Kidney (tissue), 22 donors: ENCODE measurements around the gene RWDD4. TPM values are rescaled to one million over a fixed set of nuclear protein-coding genes. Genes with fewer than 3 reads are reported as not detected.
A peak's percentile ranks its signal among the peaks of the same experiment; 100 is the strongest.

Source experiments
- DNase-seq, 5 donors: peaks; one replicate each; pipeline ENCODE4 v3.0.0-alpha.2; 2013 to 2020
- FAIRE-seq: peaks from 2 replicates; lab custom pipeline; 2012; peaks lifted over from hg19 to GRCh38; lab: Jason Lieb, UNC
- H3K27ac ChIP-seq, 2 donors: one replicate each; pipeline ENCODE4 v1.7.0; 2013; ENCODE audit warnings: low read depth in 2 of 2, low read length in 2 of 2, inconsistent platforms in 1 of 2
- H3K27me3 ChIP-seq: one replicate; pipeline ENCODE4 v1.7.1; 2013; ENCODE audit warnings: low read length, inconsistent platforms; ENCODE audit not compliant: control insufficient read depth, insufficient read depth
- H3K36me3 ChIP-seq, 3 donors: one replicate each; pipeline versions ENCODE4 v1.7.0 to v1.7.1; 2013; ENCODE audit warnings: low read length in 3 of 3, control low read depth in 1 of 3, inconsistent platforms in 1 of 3; ENCODE audit not compliant: insufficient read depth in 3 of 3, control insufficient read depth in 2 of 3
- H3K4me1 ChIP-seq, 3 donors: one replicate each; pipeline versions ENCODE4 v1.7.0 to v1.7.1; 2013; ENCODE audit warnings: low read length in 3 of 3, inconsistent platforms in 1 of 3, low read depth in 1 of 3; ENCODE audit not compliant: control insufficient read depth in 2 of 3, insufficient read depth in 2 of 3
- H3K4me3 ChIP-seq, 3 donors: one replicate each; pipeline versions ENCODE4 v1.7.0 to v1.8.1; 2013; ENCODE audit warnings: low read length in 3 of 3, control low read depth in 1 of 3, inconsistent platforms in 1 of 3
- H3K9ac ChIP-seq, 3 donors: one replicate each; pipeline versions ENCODE4 v1.7.0 to v1.7.1; 2013; ENCODE audit warnings: low read length in 3 of 3, control low read depth in 1 of 3, inconsistent platforms in 1 of 3
- H3K9me3 ChIP-seq, 3 donors: one replicate each; pipeline versions ENCODE4 v1.7.0 to v1.7.1; 2013; ENCODE audit warnings: low read length in 3 of 3, control low read depth in 1 of 3, inconsistent platforms in 1 of 3; ENCODE audit not compliant: control insufficient read depth in 2 of 3, insufficient read depth in 1 of 3
- CTCF ChIP-seq: IDR thresholded peaks from 3 replicates; pipeline ENCODE4 v1.5.1; 2012; ENCODE audit warnings: mild to moderate bottlenecking, moderate library complexity, borderline replicate concordance; ENCODE audit not compliant: insufficient read depth; ENCODE audit errors: extremely low read depth
- intact Hi-C: fragments of 100-400 bp; cut with DNase I; formaldehyde crosslinking; loops from one replicate; pipeline ENCODE4 v1.11.1; 2022
- long read RNA-seq, 10 donors: library from polyadenylated mRNA in 1 of 10; unstranded in 1 of 10; transcript quantifications; one replicate each; pipeline ENCODE4 v2.0.0 and lab custom pipeline, GENCODE V29; 2021 to 2026
- polyA plus RNA-seq: library from polyadenylated mRNA; stranded (reverse); fragments of 350-450 nt; fragmentation: Illumina TruSeq; extraction: RNeasy Lipid Tissue Mini Kit (QIAGEN cat#74804); gene quantifications from one replicate; pipeline ENCODE4 v1.2.3, GENCODE V29; 2014; ENCODE audit warnings: low read depth, low replicate concordance; ENCODE audit not compliant: insufficient read depth
- total RNA-seq: library from RNA; stranded (reverse); fragmentation: NEBNext Ultra II Directional; extraction: Animal tissue kit (Norgen Biotek cat#: 25700); gene quantifications from one replicate; pipeline ENCODE4 v1.2.1, GENCODE V29; 2021
- donor health status: control.
- donor health status: control.
- donor health status: control.
- donor health status: control.
- donor health status: control.
- donor health status: DM: yes; HTN: yes; CAD: no.
- donor health status: Normal renal cell carcinoma (clear cell type).

The RWDD4 gene
- total RNA-seq = 17.7 TPM
- 19.1 TPM for polyA plus RNA-seq
- long read RNA-seq, donor 1, transcript RWDD4-202 (7 exons, 2,590 nt) = major isoform, 9 of 9 reads
- long read RNA-seq, donor 1, partial matches to known transcripts = 0 of 9 reads
- long read RNA-seq, donor 1, other reads (novel, unspliced or antisense) = 0 of 9 reads
- long read RNA-seq, donor 2, transcript RWDD4-202 (7 exons, 2,590 nt) = major isoform, 14 of 14 reads
- long read RNA-seq, donor 2, partial matches to known transcripts = 0 of 14 reads
- long read RNA-seq, donor 2, other reads (novel, unspliced or antisense) = 0 of 14 reads
- long read RNA-seq, donor 3, transcript RWDD4-202 (7 exons, 2,590 nt) = major isoform, 9 of 9 reads
- long read RNA-seq, donor 3, partial matches to known transcripts = 0 of 9 reads
- long read RNA-seq, donor 3, other reads (novel, unspliced or antisense) = 0 of 9 reads
- long read RNA-seq, donor 4, transcript RWDD4-202 (7 exons, 2,590 nt) = major isoform, 6 of 6 reads
- long read RNA-seq, donor 4, partial matches to known transcripts = 0 of 6 reads
- long read RNA-seq, donor 4, other reads (novel, unspliced or antisense) = 0 of 6 reads
- long read RNA-seq, donor 5 = 0 reads
- long read RNA-seq, donor 6, transcript RWDD4-202 (7 exons, 2,590 nt) = major isoform, 8 of 8 reads
- long read RNA-seq, donor 6, partial matches to known transcripts = 0 of 8 reads
- long read RNA-seq, donor 6, other reads (novel, unspliced or antisense) = 0 of 8 reads
- long read RNA-seq, donor 7, transcript RWDD4-202 (7 exons, 2,590 nt) = major isoform, 14 of 20 reads
- long read RNA-seq, donor 7, partial matches to known transcripts = 0 of 20 reads
- long read RNA-seq, donor 7, other reads (novel, unspliced or antisense) = 6 of 20 reads
- long read RNA-seq, donor 8, transcript RWDD4-202 (7 exons, 2,590 nt) = major isoform, 5 of 10 reads
- long read RNA-seq, donor 8, partial matches to known transcripts = 5 of 10 reads
- long read RNA-seq, donor 8, other reads (novel, unspliced or antisense) = 0 of 10 reads
- long read RNA-seq, donor 9, transcript RWDD4-202 (7 exons, 2,590 nt) = major isoform, 7 of 7 reads
- long read RNA-seq, donor 9, partial matches to known transcripts = 0 of 7 reads
- long read RNA-seq, donor 9, other reads (novel, unspliced or antisense) = 0 of 7 reads
- long read RNA-seq, donor 10, transcript RWDD4-202 (7 exons, 2,590 nt) = major isoform, 10 of 17 reads
- long read RNA-seq, donor 10, partial matches to known transcripts = 7 of 17 reads
- long read RNA-seq, donor 10, other reads (novel, unspliced or antisense) = 0 of 17 reads

- Histone ChIP-seq H3K36me3 (peaks cover 0 to 6% (median 2%) of the 10 kb centered on the region in 3 donors), H3K4me1 (peaks cover 2 to 15% (median 2%) of the 10 kb centered on the region in 3 donors), H3K27me3 (no peaks in the 10 kb centered on the region), H3K27ac (peak within 1 kb of the TSS; percentile 73 to 91), H3K4me3 (peak within 1 kb of the TSS; percentile 95 to 99 (median 96)), H3K9ac (peak within 1 kb of the TSS; percentile 88 to 99 (median 92)), H3K9me3 (no peaks in the 10 kb centered on the region)
- peak; percentile 22 for TF ChIP-seq CTCF
- intact Hi-C loops = no loop called here
- FAIRE-seq = no peak
- peak; percentile 99 to 100 (median 99) for DNase-seq
Measured at GRCh38 chr4:183659029-183659871, at the start of gene RWDD4, which contains the start of gene TRAPPC11. TSS of gene RWDD4 (minus strand) at chr4:183659185. CDS start at chr4:183658952, 233 bp downstream. TSS of gene TRAPPC11 (plus strand) at chr4:183659293. CDS start at chr4:183663868, 4,575 bp downstream.

- no peaks in the 10 kb centered on the region for H3K4me1 ChIP-seq
- FAIRE-seq (no peak), DNase-seq (no peak)
- intact Hi-C loops = no loop called here
- H3K27me3 ChIP-seq = no peaks in the 10 kb centered on the region
- H3K36me3 ChIP-seq = peaks cover 25 to 61% (median 33%) of the 10 kb centered on the region in 3 donors
- TF ChIP-seq CTCF = no peak
- H3K9ac ChIP-seq = no peak overlapping the region
- H3K27ac ChIP-seq = no peak overlapping the region
- no peaks in the 10 kb centered on the region for H3K9me3 ChIP-seq
- no peak overlapping the region for H3K4me3 ChIP-seq
Measured at GRCh38 chr4:183702492-183702891, 43.5 kb upstream of the RWDD4 start.

GRCh38 chr4:183700407-183700806 lies 41.4 kb upstream of the RWDD4 start:
- no peaks in the 10 kb centered on the region for H3K27me3 ChIP-seq
- H3K27ac ChIP-seq = no peak overlapping the region
- H3K9ac ChIP-seq = no peak overlapping the region
- no peak for TF ChIP-seq CTCF
- no peaks in the 10 kb centered on the region for H3K9me3 ChIP-seq
- peaks cover 24 to 65% (median 29%) of the 10 kb centered on the region in 3 donors for H3K36me3 ChIP-seq
- FAIRE-seq = no peak
- intact Hi-C loops = no loop called here
- H3K4me1 ChIP-seq = no peaks in the 10 kb centered on the region
- no peak overlapping the region for H3K4me3 ChIP-seq
- no peak for DNase-seq
